SH-SY5Y (cell line): ENCODE data around the gene ZNF497.

ENCODE experiments used
- GATA2 ChIP-seq: IDR thresholded peaks from 2 replicates; pipeline ENCODE4 v1.6.1; 2011; ENCODE audit warnings: mild to moderate bottlenecking, low read depth, low read length
- GATA3 ChIP-seq: IDR thresholded peaks from 2 replicates; pipeline ENCODE4 v1.6.1; 2011; ENCODE audit warnings: low read depth, mild to moderate bottlenecking, low read length, moderate library complexity

Gene ZNF497

GRCh38 chr19:58349590-58349989 is 13.0 kb downstream of the ZNF497 start:
- TF ChIP-seq GATA2 (no peak), GATA3 (no peak)

GRCh38 chr19:58346961-58347929 is 15.3 kb downstream of the ZNF497 start:
- TF ChIP-seq GATA2 (no peak), GATA3 (no peak)

- no peak for TF ChIP-seq GATA3
- TF ChIP-seq GATA2, result no peak
Measured at GRCh38 chr19:58345558-58345957, 17.0 kb downstream of the ZNF497 start.

GRCh38 chr19:58338825-58339558 is 23.6 kb downstream of the ZNF497 start:
- no peak for TF ChIP-seq GATA2
- no peak for TF ChIP-seq GATA3

GRCh38 chr19:58338336-58338735 is 24.2 kb downstream of the ZNF497 start:
- TF ChIP-seq GATA2 (no peak), GATA3 (no peak)

GRCh38 chr19:58336820-58337219 is 25.7 kb downstream of the ZNF497 start:
- TF ChIP-seq GATA2 (no peak), GATA3 (no peak)

- TF ChIP-seq GATA2 (no peak), GATA3 (no peak)
Measured at GRCh38 chr19:58336216-58336615, 26.3 kb downstream of the ZNF497 start.

- TF ChIP-seq GATA3 (no peak), GATA2 (no peak)
Measured at GRCh38 chr19:58335630-58336029, 26.9 kb downstream of the ZNF497 start.

- no peak for TF ChIP-seq GATA2
- TF ChIP-seq GATA3, result no peak
Measured at GRCh38 chr19:58334691-58335249, 27.8 kb downstream of the ZNF497 start.

GRCh38 chr19:58332697-58333096 is 29.9 kb downstream of the ZNF497 start:
- TF ChIP-seq GATA3 (no peak), GATA2 (no peak)

- TF ChIP-seq GATA2, result no peak
- TF ChIP-seq GATA3, result no peak
Measured at GRCh38 chr19:58330458-58330857, 32.1 kb downstream of the ZNF497 start.

- TF ChIP-seq GATA3 (no peak), GATA2 (no peak)
Measured at GRCh38 chr19:58328999-58329398, 33.6 kb downstream of the ZNF497 start.

- TF ChIP-seq GATA3 (no peak), GATA2 (no peak)
Measured at GRCh38 chr19:58326914-58327726, 35.4 kb downstream of the ZNF497 start, which contains the start of gene ZSCAN22. TSS of gene ZSCAN22 (plus strand) at chr19:58326994. CDS start at chr19:58334803, 7,809 bp downstream.
